K562 (cell line): ENCODE results near the gene FERMT3. TPM values are rescaled to one million over a fixed set of nuclear protein-coding genes. Genes with fewer than 3 reads are reported as not detected.

Source experiments
- ARID2 ChIP-seq: fragments of 450-650 bp; IDR thresholded peaks from 2 replicates; pipeline ENCODE4 v1.6.1; 2017; ENCODE audit warnings: antibody characterized with exemption, mild to moderate bottlenecking
- BRD9 ChIP-seq: fragments of 450-650 bp; IDR thresholded peaks from 2 replicates; pipeline ENCODE4 v1.6.1; 2018; ENCODE audit warnings: low read depth; ENCODE audit not compliant: partially characterized antibody
- MECOM ChIP-seq: fragments of 250-450 bp; sonication (Bioruptor Pico); IDR thresholded peaks from 2 replicates; pipeline ENCODE4 v1.8.0; 2022; ENCODE audit warnings: inconsistent platforms
- polyA plus RNA-seq, 8 experiments: library from polyadenylated mRNA; depleted of rRNA in 4 of 8; stranded (reverse) in 5 of 8; unstranded in 3 of 8; fragments of >200 nt; fragmentation: Nextera tagmentation in 2 of 8; fragmentation: Illumina TruSeq in 1 of 8; extraction: Ambion mirVana in 2 of 8; extraction: Trizol in 1 of 8; gene quantifications; 2 replicates each; pipeline versions ENCODE4 v1.2.1 to v1.2.3, GENCODE V29; 2011 to 2014; ENCODE audit warnings: inconsistent platforms in 1 of 8, missing spikeins in 1 of 8
- total RNA-seq, 7 experiments: library from RNA; depleted of rRNA in 6 of 7; stranded (reverse); fragments of >200 nt in 6 of 7; fragmentation: Illumina TruSeq in 2 of 7; extraction: Trizol in 2 of 7; gene quantifications; 2 replicates each; pipeline versions ENCODE4 v1.2.1 to v1.2.3, GENCODE V29; 2011 to 2021; ENCODE audit warnings: low replicate concordance in 1 of 7
- TF ChIP-seq, protein P1 (sequence below): fragments of 200-600 bp; sonication (generic); IDR thresholded peaks from one replicate; pipeline ENCODE4 v1.6.1; 2012; ENCODE audit warnings: mild to moderate bottlenecking, low read depth, low read length, inconsistent platforms
- TF ChIP-seq, protein P2 (sequence below): sonication (generic); formaldehyde crosslinking; IDR thresholded peaks from 2 replicates; pipeline ENCODE4 v1.8.1; 2023; ENCODE audit warnings: mild to moderate bottlenecking, missing genetic modification reagents
- TF ChIP-seq, protein P3 (sequence below), 2 experiments: fragments of 450-650 bp in 1 of 2; sonication (generic) in 1 of 2; formaldehyde crosslinking; conservative IDR thresholded peaks; 2 replicates each; pipeline versions ENCODE4 v1.4.0 to v1.8.1; 2020 to 2022; ENCODE audit warnings: mild to moderate bottlenecking in 1 of 2, missing genetic modification reagents in 1 of 2
- TF ChIP-seq, protein P4 (sequence below): fragments of 250-450 bp; sonication (Bioruptor Pico); IDR thresholded peaks from 2 replicates; pipeline ENCODE4 v1.8.0; 2022; ENCODE audit warnings: inconsistent platforms

Gene FERMT3
- total and polyA plus RNA-seq, 9 of the 15 experiments (the other 6 are each of a cell fraction or from before 2014, with no cell fraction given), result 3.2 to 275 (median 79.7) TPM

DNA sequence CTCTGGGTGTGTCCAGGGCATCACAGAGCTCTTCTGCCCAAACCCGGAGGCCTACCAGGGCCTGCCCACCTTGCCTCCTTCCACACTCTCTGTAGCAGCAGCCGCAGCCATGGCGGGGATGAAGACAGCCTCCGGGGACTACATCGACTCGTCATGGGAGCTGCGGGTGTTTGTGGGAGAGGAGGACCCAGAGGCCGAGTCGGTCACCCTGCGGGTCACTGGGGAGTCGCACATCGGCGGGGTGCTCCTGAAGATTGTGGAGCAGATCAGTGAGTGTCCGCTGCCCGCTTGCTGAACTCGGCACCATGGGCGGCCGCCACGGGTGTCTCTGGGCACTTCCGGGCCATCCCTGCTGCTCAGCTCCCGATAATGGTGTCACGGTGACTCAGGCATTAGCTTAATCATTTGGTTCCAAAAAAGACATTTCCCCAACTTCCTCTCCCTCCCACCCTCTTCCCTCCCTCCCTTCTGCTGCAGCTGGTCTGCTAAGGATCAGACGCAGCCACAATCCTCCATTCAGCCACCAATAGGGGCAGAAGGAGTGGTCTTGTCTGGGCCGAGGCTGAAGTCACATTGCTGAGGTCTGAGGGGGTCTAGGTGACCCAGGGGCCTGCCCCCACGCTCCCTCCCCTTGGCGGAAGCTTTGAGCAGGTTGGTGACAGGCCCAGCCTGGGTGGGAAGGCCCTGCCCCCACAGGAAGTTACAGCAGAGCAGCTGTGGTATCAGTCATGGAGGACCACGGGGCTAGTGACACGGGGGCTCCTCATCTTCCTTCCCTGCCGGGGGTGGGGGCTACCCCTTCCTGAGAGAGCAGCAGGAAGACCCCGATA lies 950 bp downstream of the FERMT3 start (continued):
- TF ChIP-seq, protein P1, sequence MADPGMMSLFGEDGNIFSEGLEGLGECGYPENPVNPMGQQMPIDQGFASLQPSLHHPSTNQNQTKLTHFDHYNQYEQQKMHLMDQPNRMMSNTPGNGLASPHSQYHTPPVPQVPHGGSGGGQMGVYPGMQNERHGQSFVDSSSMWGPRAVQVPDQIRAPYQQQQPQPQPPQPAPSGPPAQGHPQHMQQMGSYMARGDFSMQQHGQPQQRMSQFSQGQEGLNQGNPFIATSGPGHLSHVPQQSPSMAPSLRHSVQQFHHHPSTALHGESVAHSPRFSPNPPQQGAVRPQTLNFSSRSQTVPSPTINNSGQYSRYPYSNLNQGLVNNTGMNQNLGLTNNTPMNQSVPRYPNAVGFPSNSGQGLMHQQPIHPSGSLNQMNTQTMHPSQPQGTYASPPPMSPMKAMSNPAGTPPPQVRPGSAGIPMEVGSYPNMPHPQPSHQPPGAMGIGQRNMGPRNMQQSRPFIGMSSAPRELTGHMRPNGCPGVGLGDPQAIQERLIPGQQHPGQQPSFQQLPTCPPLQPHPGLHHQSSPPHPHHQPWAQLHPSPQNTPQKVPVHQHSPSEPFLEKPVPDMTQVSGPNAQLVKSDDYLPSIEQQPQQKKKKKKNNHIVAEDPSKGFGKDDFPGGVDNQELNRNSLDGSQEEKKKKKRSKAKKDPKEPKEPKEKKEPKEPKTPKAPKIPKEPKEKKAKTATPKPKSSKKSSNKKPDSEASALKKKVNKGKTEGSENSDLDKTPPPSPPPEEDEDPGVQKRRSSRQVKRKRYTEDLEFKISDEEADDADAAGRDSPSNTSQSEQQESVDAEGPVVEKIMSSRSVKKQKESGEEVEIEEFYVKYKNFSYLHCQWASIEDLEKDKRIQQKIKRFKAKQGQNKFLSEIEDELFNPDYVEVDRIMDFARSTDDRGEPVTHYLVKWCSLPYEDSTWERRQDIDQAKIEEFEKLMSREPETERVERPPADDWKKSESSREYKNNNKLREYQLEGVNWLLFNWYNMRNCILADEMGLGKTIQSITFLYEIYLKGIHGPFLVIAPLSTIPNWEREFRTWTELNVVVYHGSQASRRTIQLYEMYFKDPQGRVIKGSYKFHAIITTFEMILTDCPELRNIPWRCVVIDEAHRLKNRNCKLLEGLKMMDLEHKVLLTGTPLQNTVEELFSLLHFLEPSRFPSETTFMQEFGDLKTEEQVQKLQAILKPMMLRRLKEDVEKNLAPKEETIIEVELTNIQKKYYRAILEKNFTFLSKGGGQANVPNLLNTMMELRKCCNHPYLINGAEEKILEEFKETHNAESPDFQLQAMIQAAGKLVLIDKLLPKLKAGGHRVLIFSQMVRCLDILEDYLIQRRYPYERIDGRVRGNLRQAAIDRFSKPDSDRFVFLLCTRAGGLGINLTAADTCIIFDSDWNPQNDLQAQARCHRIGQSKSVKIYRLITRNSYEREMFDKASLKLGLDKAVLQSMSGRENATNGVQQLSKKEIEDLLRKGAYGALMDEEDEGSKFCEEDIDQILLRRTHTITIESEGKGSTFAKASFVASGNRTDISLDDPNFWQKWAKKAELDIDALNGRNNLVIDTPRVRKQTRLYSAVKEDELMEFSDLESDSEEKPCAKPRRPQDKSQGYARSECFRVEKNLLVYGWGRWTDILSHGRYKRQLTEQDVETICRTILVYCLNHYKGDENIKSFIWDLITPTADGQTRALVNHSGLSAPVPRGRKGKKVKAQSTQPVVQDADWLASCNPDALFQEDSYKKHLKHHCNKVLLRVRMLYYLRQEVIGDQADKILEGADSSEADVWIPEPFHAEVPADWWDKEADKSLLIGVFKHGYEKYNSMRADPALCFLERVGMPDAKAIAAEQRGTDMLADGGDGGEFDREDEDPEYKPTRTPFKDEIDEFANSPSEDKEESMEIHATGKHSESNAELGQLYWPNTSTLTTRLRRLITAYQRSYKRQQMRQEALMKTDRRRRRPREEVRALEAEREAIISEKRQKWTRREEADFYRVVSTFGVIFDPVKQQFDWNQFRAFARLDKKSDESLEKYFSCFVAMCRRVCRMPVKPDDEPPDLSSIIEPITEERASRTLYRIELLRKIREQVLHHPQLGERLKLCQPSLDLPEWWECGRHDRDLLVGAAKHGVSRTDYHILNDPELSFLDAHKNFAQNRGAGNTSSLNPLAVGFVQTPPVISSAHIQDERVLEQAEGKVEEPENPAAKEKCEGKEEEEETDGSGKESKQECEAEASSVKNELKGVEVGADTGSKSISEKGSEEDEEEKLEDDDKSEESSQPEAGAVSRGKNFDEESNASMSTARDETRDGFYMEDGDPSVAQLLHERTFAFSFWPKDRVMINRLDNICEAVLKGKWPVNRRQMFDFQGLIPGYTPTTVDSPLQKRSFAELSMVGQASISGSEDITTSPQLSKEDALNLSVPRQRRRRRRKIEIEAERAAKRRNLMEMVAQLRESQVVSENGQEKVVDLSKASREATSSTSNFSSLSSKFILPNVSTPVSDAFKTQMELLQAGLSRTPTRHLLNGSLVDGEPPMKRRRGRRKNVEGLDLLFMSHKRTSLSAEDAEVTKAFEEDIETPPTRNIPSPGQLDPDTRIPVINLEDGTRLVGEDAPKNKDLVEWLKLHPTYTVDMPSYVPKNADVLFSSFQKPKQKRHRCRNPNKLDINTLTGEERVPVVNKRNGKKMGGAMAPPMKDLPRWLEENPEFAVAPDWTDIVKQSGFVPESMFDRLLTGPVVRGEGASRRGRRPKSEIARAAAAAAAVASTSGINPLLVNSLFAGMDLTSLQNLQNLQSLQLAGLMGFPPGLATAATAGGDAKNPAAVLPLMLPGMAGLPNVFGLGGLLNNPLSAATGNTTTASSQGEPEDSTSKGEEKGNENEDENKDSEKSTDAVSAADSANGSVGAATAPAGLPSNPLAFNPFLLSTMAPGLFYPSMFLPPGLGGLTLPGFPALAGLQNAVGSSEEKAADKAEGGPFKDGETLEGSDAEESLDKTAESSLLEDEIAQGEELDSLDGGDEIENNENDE, result no peak
- TF ChIP-seq MECOM (CRISPR knock-in tag) (no peak), ARID2 (no peak), BRD9 (peak; percentile 81)
- TF ChIP-seq, protein P2, sequence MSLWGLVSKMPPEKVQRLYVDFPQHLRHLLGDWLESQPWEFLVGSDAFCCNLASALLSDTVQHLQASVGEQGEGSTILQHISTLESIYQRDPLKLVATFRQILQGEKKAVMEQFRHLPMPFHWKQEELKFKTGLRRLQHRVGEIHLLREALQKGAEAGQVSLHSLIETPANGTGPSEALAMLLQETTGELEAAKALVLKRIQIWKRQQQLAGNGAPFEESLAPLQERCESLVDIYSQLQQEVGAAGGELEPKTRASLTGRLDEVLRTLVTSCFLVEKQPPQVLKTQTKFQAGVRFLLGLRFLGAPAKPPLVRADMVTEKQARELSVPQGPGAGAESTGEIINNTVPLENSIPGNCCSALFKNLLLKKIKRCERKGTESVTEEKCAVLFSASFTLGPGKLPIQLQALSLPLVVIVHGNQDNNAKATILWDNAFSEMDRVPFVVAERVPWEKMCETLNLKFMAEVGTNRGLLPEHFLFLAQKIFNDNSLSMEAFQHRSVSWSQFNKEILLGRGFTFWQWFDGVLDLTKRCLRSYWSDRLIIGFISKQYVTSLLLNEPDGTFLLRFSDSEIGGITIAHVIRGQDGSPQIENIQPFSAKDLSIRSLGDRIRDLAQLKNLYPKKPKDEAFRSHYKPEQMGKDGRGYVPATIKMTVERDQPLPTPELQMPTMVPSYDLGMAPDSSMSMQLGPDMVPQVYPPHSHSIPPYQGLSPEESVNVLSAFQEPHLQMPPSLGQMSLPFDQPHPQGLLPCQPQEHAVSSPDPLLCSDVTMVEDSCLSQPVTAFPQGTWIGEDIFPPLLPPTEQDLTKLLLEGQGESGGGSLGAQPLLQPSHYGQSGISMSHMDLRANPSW (CRISPR knock-in tag), result peak; percentile 86
- TF ChIP-seq, protein P3, sequence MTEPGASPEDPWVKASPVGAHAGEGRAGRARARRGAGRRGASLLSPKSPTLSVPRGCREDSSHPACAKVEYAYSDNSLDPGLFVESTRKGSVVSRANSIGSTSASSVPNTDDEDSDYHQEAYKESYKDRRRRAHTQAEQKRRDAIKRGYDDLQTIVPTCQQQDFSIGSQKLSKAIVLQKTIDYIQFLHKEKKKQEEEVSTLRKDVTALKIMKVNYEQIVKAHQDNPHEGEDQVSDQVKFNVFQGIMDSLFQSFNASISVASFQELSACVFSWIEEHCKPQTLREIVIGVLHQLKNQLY (CRISPR knock-in tag; conservative IDR thresholded peaks at IDR 0.05), result no peak
- TF ChIP-seq, protein P4, sequence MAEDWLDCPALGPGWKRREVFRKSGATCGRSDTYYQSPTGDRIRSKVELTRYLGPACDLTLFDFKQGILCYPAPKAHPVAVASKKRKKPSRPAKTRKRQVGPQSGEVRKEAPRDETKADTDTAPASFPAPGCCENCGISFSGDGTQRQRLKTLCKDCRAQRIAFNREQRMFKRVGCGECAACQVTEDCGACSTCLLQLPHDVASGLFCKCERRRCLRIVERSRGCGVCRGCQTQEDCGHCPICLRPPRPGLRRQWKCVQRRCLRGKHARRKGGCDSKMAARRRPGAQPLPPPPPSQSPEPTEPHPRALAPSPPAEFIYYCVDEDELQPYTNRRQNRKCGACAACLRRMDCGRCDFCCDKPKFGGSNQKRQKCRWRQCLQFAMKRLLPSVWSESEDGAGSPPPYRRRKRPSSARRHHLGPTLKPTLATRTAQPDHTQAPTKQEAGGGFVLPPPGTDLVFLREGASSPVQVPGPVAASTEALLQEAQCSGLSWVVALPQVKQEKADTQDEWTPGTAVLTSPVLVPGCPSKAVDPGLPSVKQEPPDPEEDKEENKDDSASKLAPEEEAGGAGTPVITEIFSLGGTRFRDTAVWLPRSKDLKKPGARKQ, result no peak
